Erythroblast (primary cell): Measurements from ENCODE around the gene TPT1.
"Not testable (repeated sequence)": the region's sequence is repeated elsewhere in the genome, so short reads cannot be mapped to it uniquely, and the experiment has no call there.

Experiments
- GATA1 ChIP-seq: IDR thresholded peaks from 2 replicates; pipeline ENCODE4 v1.6.1; 2011; ENCODE audit warnings: low read depth, mild to moderate bottlenecking, control low read depth, low read length, moderate library complexity
- POLR2A ChIP-seq: IDR thresholded peaks from 2 replicates; pipeline ENCODE4 v1.6.1; 2011; ENCODE audit warnings: mild to moderate bottlenecking, low read length

- not testable (repeated sequence) for TF ChIP-seq POLR2A, GATA1
These were observed 39.7 kb upstream of the TPT1 start for GRCh38 chr13:45380708-45381107.
